Progenitor cell of endocrine pancreas (in vitro differentiated cells): ENCODE measurements around the gene WDR90. TPM values are rescaled to one million over a fixed set of nuclear protein-coding genes. Genes with fewer than 3 reads are reported as not detected.

Experiments
- DNase-seq: peaks from one replicate; pipeline ENCODE4 v3.0.0; 2021; ENCODE audit warnings: low spot score; ENCODE audit not compliant: unreplicated experiment
- H3K27ac Mint-ChIP-seq: 2 replicates; pipeline ENCODE4 v1.8.0; 2021; ENCODE audit warnings: mild to moderate bottlenecking, moderate library complexity, mixed read lengths
- H3K27me3 Mint-ChIP-seq: 2 replicates; pipeline ENCODE4 v1.8.0; 2021; ENCODE audit warnings: mixed read lengths
- H3K36me3 Mint-ChIP-seq: 2 replicates; pipeline ENCODE4 v1.8.0; 2022; ENCODE audit warnings: mixed read lengths; ENCODE audit not compliant: insufficient read depth
- H3K4me1 Mint-ChIP-seq: 2 replicates; pipeline ENCODE4 v1.8.0; 2021; ENCODE audit warnings: low read depth, mixed read lengths
- H3K4me3 Mint-ChIP-seq: 2 replicates; pipeline ENCODE4 v1.8.0; 2021; ENCODE audit warnings: low read depth, mild to moderate bottlenecking, moderate library complexity, mixed read lengths
- H3K9me3 Mint-ChIP-seq: 2 replicates; pipeline ENCODE4 v1.8.0; 2021; ENCODE audit warnings: low read depth, mixed read lengths
- total RNA-seq: library from RNA; stranded (reverse); gene quantifications from 2 replicates; pipeline ENCODE4 v1.2.1, GENCODE V29; 2021
- TF ChIP-seq, protein P1 (sequence below): fragments of 200-600 bp; sonication (generic); IDR thresholded peaks from one replicate; pipeline ENCODE4 v1.5.0; 2021; ENCODE audit warnings: antibody characterized with exemption, mild to moderate bottlenecking; ENCODE audit not compliant: unreplicated experiment

WDR90 gene
- total RNA-seq, 1 donor from 2014 or later = 109 TPM

DNA sequence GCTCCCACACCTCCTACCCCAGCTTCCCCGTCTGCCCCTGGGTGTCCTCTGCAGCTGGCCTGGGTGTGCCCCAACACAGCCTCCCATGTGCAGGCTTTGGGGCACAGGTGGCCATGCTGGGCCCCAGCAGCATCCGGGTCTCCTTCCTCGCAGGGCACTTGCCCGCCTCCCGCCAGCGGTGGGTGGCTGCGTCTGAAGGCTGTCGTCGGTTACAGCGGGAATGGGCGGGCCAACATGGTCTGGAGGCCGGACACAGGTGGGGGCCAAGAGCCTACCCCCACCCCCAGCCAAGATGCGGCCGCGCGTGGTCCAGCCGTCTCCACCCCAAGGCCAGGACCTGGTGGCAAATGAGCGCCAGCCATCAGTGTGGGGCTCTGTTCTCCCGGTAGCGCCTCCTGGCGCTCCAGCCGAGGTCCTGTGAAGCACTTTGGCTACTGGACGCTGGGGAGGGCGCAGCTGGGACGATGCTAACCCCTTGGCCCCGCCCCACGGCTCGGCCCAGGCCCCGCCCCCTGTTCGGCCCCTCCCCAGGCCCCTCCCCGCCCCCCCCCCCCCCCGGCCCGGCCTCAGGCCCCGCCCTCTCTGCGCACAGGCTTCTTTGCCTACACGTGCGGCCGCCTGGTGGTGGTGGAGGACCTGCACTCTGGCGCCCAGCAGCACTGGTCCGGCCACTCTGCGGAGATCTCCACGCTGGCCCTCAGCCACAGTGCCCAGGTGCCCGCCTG lies 11.5 kb downstream of the WDR90 start:
- DNase-seq = peak; percentile 51
- H3K36me3 Mint-ChIP-seq = peaks cover 1% of the 10 kb centered on the region
- H3K9me3 Mint-ChIP-seq = no peaks in the 10 kb centered on the region
- H3K4me3 Mint-ChIP-seq = no peak overlapping the region
- H3K27ac Mint-ChIP-seq = no peak overlapping the region
- no peaks in the 10 kb centered on the region for H3K4me1 Mint-ChIP-seq
- H3K27me3 Mint-ChIP-seq = no peaks in the 10 kb centered on the region
- TF ChIP-seq, protein P1, sequence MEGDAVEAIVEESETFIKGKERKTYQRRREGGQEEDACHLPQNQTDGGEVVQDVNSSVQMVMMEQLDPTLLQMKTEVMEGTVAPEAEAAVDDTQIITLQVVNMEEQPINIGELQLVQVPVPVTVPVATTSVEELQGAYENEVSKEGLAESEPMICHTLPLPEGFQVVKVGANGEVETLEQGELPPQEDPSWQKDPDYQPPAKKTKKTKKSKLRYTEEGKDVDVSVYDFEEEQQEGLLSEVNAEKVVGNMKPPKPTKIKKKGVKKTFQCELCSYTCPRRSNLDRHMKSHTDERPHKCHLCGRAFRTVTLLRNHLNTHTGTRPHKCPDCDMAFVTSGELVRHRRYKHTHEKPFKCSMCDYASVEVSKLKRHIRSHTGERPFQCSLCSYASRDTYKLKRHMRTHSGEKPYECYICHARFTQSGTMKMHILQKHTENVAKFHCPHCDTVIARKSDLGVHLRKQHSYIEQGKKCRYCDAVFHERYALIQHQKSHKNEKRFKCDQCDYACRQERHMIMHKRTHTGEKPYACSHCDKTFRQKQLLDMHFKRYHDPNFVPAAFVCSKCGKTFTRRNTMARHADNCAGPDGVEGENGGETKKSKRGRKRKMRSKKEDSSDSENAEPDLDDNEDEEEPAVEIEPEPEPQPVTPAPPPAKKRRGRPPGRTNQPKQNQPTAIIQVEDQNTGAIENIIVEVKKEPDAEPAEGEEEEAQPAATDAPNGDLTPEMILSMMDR = peak; percentile 57

DNA sequence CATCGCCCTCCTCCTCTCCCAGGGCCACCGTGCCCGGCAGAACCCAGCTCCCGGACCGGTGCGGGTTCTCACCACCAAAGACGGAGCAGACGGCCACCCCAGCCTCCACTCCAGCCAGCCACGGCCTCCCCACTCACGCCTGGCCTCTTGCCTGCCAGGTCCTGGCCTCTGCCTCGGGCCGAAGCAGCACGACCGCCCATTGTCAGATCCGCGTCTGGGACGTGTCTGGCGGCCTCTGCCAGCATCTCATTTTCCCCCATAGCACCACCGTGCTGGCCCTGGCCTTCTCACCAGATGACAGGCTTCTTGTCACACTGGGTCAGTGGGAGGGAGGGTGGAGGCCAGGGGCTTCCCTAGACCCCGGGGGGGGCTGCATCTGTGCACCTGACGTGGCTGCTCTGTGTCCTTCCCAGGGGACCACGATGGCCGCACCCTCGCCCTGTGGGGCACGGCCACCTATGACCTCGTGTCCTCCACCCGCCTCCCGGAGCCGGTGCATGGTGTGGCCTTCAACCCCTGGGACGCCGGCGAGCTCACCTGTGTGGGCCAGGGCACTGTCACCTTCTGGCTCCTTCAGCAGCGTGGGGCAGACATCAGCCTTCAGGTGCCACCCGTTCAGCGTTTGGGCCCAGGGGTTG lies 12.1 kb downstream of the WDR90 start:
- TF ChIP-seq, protein P1 = no peak
- Mint-ChIP-seq H3K36me3 (peaks cover 1% of the 10 kb centered on the region), H3K4me1 (no peaks in the 10 kb centered on the region), H3K27ac (peak overlapping the region; percentile 69), H3K4me3 (no peak overlapping the region), H3K27me3 (no peaks in the 10 kb centered on the region), H3K9me3 (no peaks in the 10 kb centered on the region)
- DNase-seq = no peak

DNA sequence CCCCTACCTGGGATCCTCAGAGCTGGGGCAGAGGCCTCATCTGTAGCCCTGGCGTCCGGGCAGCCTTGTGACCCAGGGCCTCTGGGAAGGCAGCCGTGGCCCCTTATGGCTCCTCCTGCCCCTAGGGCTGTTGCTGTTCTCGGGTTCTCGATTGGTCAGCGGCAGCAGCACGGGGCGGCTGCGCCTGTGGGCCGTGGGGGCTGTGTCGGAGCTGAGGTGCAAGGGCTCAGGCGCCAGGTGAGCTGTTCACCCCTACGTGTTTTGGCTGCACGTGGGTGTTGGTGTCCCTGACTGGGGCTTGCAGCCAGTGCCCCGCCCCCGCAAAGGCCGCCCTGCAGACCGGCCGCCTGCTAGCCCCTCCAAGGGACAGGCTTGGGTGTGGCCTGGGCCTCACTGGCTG lies 12.9 kb downstream of the WDR90 start:
- TF ChIP-seq, protein P1 = no peak
- no peaks in the 10 kb centered on the region for H3K27me3 Mint-ChIP-seq
- H3K36me3 Mint-ChIP-seq = peaks cover 1% of the 10 kb centered on the region
- no peaks in the 10 kb centered on the region for H3K9me3 Mint-ChIP-seq
- no peak overlapping the region for H3K4me3 Mint-ChIP-seq
- H3K4me1 Mint-ChIP-seq = no peaks in the 10 kb centered on the region
- no peak overlapping the region for H3K27ac Mint-ChIP-seq
- DNase-seq = no peak

DNA sequence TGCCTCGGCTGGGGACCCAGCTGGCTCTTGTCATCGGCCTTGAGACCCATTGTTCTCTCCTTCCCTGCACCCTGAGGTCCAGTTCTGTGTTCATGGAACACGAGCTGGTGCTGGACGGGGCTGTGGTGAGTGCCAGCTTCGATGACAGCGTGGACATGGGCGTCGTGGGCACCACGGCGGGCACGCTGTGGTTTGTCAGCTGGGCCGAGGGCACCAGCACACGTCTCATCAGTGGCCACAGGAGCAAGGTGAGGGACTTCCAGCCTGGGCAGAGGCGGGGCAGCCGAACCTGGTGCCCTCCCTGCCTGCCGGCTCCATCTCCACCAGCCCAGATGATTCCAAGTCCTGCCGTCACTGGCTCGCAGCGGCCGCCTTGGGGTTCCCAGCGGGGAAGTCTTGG lies 13.4 kb downstream of the WDR90 start:
- Mint-ChIP-seq H3K4me3 (no peak overlapping the region), H3K9me3 (no peaks in the 10 kb centered on the region), H3K27ac (no peak overlapping the region), H3K36me3 (peaks cover 1% of the 10 kb centered on the region), H3K4me1 (no peaks in the 10 kb centered on the region), H3K27me3 (no peaks in the 10 kb centered on the region)
- DNase-seq = no peak
- TF ChIP-seq, protein P1 = no peak

DNA sequence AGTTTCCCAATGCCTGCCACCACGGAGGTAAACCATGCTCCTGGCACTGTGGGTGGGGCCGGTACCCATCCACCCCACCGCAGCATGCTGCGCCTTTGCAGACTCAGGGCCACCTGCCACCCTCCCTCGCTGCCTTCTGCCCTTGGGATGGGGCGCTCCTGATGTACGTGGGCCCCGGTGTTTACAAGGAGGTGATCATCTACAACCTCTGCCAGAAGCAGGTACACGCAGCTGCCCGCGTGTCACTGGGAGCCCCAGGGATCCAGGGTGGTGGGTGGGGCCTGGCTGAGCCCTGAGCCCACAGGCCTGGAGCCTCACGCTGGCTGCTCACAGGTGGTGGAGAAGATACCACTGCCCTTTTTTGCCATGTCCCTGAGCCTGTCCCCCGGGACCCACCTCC lies 17.4 kb downstream of the WDR90 start:
- peaks cover 2% of the 10 kb centered on the region for H3K4me1 Mint-ChIP-seq
- H3K9me3 Mint-ChIP-seq = no peaks in the 10 kb centered on the region
- no peaks in the 10 kb centered on the region for H3K27me3 Mint-ChIP-seq
- no peak overlapping the region for H3K27ac Mint-ChIP-seq
- peaks cover 1% of the 10 kb centered on the region for H3K36me3 Mint-ChIP-seq
- DNase-seq = no peak
- TF ChIP-seq, protein P1 = no peak
- no peak overlapping the region for H3K4me3 Mint-ChIP-seq
